Karpas-422 (cell line): ENCODE measurements around the gene OSTC. TPM values are rescaled to one million over a fixed set of nuclear protein-coding genes. Genes with fewer than 3 reads are reported as not detected.
"Not testable (repeated sequence)": the region's sequence is repeated elsewhere in the genome, so short reads cannot be mapped to it uniquely, and the experiment has no call there.

Experiments used
- DNase-seq: peaks from one replicate; pipeline ENCODE4 v3.0.0-alpha.2; 2015
- H2AFZ ChIP-seq: fragments of 200-600 bp; sonication (generic); 2 replicates; pipeline ENCODE4 v1.6.1; 2014; ENCODE audit warnings: antibody characterized with exemption, low read length, mixed read lengths
- H3K27ac ChIP-seq: fragments of 200-600 bp; sonication (generic); 2 replicates; pipeline ENCODE4 v1.5.1; 2014; ENCODE audit warnings: mild to moderate bottlenecking, low read length, moderate library complexity
- H3K27me3 ChIP-seq: fragments of 200-600 bp; sonication (generic); 2 replicates; pipeline ENCODE4 v1.6.1; 2014; ENCODE audit warnings: low read length, mixed read lengths
- H3K36me3 ChIP-seq: fragments of 200-600 bp; sonication (generic); 2 replicates; pipeline ENCODE4 v1.6.1; 2014; ENCODE audit warnings: low read length, mixed read lengths; ENCODE audit not compliant: insufficient read depth
- H3K4me1 ChIP-seq: fragments of 200-600 bp; sonication (generic); 2 replicates; pipeline ENCODE4 v1.6.1; 2014; ENCODE audit warnings: mild to moderate bottlenecking, low read length, mixed read lengths
- H3K4me2 ChIP-seq: fragments of 200-600 bp; sonication (generic); 2 replicates; pipeline ENCODE4 v1.6.1; 2014; ENCODE audit warnings: low read length, low read depth, mild to moderate bottlenecking; ENCODE audit not compliant: poor library complexity, severe bottlenecking
- H3K4me3 ChIP-seq: fragments of 200-600 bp; sonication (generic); 2 replicates; pipeline ENCODE4 v1.5.1; 2014; ENCODE audit warnings: mild to moderate bottlenecking, antibody characterized with exemption, low read length, mixed read lengths
- H3K79me2 ChIP-seq: fragments of 200-600 bp; sonication (generic); 2 replicates; pipeline ENCODE4 v1.6.1; 2014; ENCODE audit warnings: mild to moderate bottlenecking, low read length, mixed read lengths
- H3K9ac ChIP-seq: fragments of 200-600 bp; sonication (generic); 2 replicates; pipeline ENCODE4 v1.6.0; 2014; ENCODE audit warnings: low read length
- H3K9me2 ChIP-seq: fragments of 200-600 bp; sonication (generic), shearing (Covaris generic); replicated peaks from 2 replicates; pipeline ENCODE4 v1.6.0; 2014; ENCODE audit warnings: mild to moderate bottlenecking, low read length, moderate library complexity; ENCODE audit not compliant: insufficient read depth
- H3K9me3 ChIP-seq: fragments of 300-700, 200-600 bp; sonication (generic); 2 replicates; pipeline ENCODE4 v1.6.1; 2014; ENCODE audit warnings: low read length, mixed read lengths
- H4K20me1 ChIP-seq: fragments of 200-600 bp; sonication (generic); 2 replicates; pipeline ENCODE4 v1.6.1; 2014; ENCODE audit warnings: mild to moderate bottlenecking, antibody characterized with exemption, low read length, low read depth; ENCODE audit not compliant: insufficient read depth
- small RNA-seq: library from RNA; depleted of rRNA; stranded (forward); fragments of <200 nt; gene quantifications from one replicate; pipeline ENCODE3, GENCODE V24; 2014
- total RNA-seq: library from RNA; depleted of rRNA; stranded (reverse); fragments of >200 nt; shearing (Covaris generic); gene quantifications from 2 replicates; pipeline ENCODE4 v1.2.3, GENCODE V29; 2014; ENCODE audit warnings: low replicate concordance; rRNA removed

Gene OSTC
- total RNA-seq, 1 experiment from 2014 or later, result 158 TPM

GRCh38 chr4:108709722-108710121, 59.3 kb downstream of the OSTC start:
- no peaks in the 10 kb centered on the region for H3K27me3 ChIP-seq
- H3K9ac ChIP-seq, result no peak overlapping the region
- H4K20me1 ChIP-seq, result no peaks in the 10 kb centered on the region
- no peak overlapping the region for H3K4me2 ChIP-seq
- no peak overlapping the region for H3K27ac ChIP-seq
- no peaks in the 10 kb centered on the region for H3K4me1 ChIP-seq
- H3K36me3 ChIP-seq, result no peaks in the 10 kb centered on the region
- no peaks in the 10 kb centered on the region for H3K9me2 ChIP-seq
- no peaks in the 10 kb centered on the region for H3K79me2 ChIP-seq
- no peak overlapping the region for H2AFZ ChIP-seq
- H3K4me3 ChIP-seq, result no peak overlapping the region
- no peak for DNase-seq
- no peaks in the 10 kb centered on the region for H3K9me3 ChIP-seq

- not testable (repeated sequence) for H3K27me3 ChIP-seq, H3K9me2 ChIP-seq, H2AFZ ChIP-seq, H3K4me1 ChIP-seq, H3K9ac ChIP-seq, H3K4me2 ChIP-seq, H3K36me3 ChIP-seq, H3K9me3 ChIP-seq, H3K27ac ChIP-seq, DNase-seq, H3K79me2 ChIP-seq, H4K20me1 ChIP-seq, H3K4me3 ChIP-seq
Observed at GRCh38 chr4:108710578-108710977, 60.2 kb downstream of the OSTC start.

- H3K79me2 ChIP-seq, result no peaks in the 10 kb centered on the region
- no peak overlapping the region for H2AFZ ChIP-seq
- H3K4me2 ChIP-seq, result no peak overlapping the region
- H3K9me2 ChIP-seq, result no peaks in the 10 kb centered on the region
- H4K20me1 ChIP-seq, result no peaks in the 10 kb centered on the region
- no peak overlapping the region for H3K9ac ChIP-seq
- H3K36me3 ChIP-seq, result no peaks in the 10 kb centered on the region
- H3K9me3 ChIP-seq, result no peaks in the 10 kb centered on the region
- DNase-seq, result no peak
- no peaks in the 10 kb centered on the region for H3K27me3 ChIP-seq
- H3K4me1 ChIP-seq, result no peaks in the 10 kb centered on the region
- no peak overlapping the region for H3K27ac ChIP-seq
- no peak overlapping the region for H3K4me3 ChIP-seq
Observed at GRCh38 chr4:108714880-108715279, 64.5 kb downstream of the OSTC start.

- H2AFZ ChIP-seq, result no peak overlapping the region
- H3K4me2 ChIP-seq, result no peak overlapping the region
- H4K20me1 ChIP-seq, result no peaks in the 10 kb centered on the region
- H3K4me3 ChIP-seq, result no peak overlapping the region
- H3K4me1 ChIP-seq, result no peaks in the 10 kb centered on the region
- no peaks in the 10 kb centered on the region for H3K27me3 ChIP-seq
- H3K79me2 ChIP-seq, result no peaks in the 10 kb centered on the region
- peak; percentile 40 for DNase-seq
- no peak overlapping the region for H3K27ac ChIP-seq
- no peak overlapping the region for H3K9ac ChIP-seq
- no peaks in the 10 kb centered on the region for H3K36me3 ChIP-seq
- no peaks in the 10 kb centered on the region for H3K9me3 ChIP-seq
- H3K9me2 ChIP-seq, result no peaks in the 10 kb centered on the region
Observed at GRCh38 chr4:108716340-108716739, 65.9 kb downstream of the OSTC start.

GRCh38 chr4:108717386-108717785, 67.0 kb downstream of the OSTC start:
- H4K20me1 ChIP-seq, result no peaks in the 10 kb centered on the region
- no peaks in the 10 kb centered on the region for H3K36me3 ChIP-seq
- H3K9me3 ChIP-seq, result no peaks in the 10 kb centered on the region
- no peaks in the 10 kb centered on the region for H3K4me1 ChIP-seq
- no peak overlapping the region for H3K4me2 ChIP-seq
- DNase-seq, result peak; percentile 6
- H2AFZ ChIP-seq, result no peak overlapping the region
- H3K27me3 ChIP-seq, result no peaks in the 10 kb centered on the region
- H3K4me3 ChIP-seq, result no peak overlapping the region
- H3K9ac ChIP-seq, result no peak overlapping the region
- H3K79me2 ChIP-seq, result no peaks in the 10 kb centered on the region
- H3K9me2 ChIP-seq, result no peaks in the 10 kb centered on the region
- no peak overlapping the region for H3K27ac ChIP-seq

Small RNA genes within 50 kb of the gene (small RNA-seq; reads per million reads assigned to genes)
- not detected for gene RNU6-431P

Other genes starting within 250 kb of the OSTC start
- gene RPL34, start 30.0 kb upstream of the OSTC start, total RNA-seq, result 1,954 and 2,083 TPM in 2 replicates
- not detected in 2 replicates for gene ETNPPL, start 112.5 kb downstream of the OSTC start, total RNA-seq